Measurements from ENCODE around the gene CALR3.

The CALR3 gene

DNA sequence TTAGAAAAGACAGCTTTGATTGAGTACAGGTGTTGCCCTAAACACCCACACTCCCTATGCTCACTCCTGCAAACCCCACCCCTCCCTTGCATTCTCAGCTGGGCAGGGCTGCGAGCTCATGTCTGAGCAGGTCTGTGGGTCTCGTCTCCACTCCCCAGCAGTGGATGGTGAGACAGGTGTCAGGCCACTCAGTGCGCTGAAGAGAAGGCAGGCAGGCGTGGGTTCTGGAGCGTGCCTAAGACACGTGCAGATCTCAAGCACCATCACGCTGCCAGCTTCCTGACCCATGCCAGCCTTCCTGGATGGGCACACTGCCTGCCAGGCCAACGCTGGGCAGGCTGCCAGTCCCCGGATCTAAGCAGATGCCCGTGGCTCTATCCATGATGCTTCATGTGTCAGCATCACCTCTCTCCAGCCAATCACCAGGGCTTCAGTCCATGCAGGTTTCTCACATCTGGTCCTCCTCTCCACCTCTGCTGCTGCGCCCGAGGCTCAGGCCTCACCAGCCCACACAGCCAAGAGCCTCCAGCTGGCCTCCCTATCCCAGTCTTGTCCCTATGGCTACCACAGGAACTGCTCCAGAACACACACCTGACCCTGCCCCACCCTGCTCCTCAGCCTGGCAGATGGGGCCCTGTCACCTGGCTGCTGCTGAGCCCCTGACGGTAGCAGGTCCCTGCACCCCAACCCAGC, 66.8 kb downstream of the CALR3 start:
- no peak for DNase-seq (ENCODE audit: low read depth in 2 of 2)
